Measurements from ENCODE around the gene HMOX1. TPM values are rescaled to one million over a fixed set of nuclear protein-coding genes. Genes with fewer than 3 reads are reported as not detected.
A peak's percentile ranks its signal among the peaks of the same experiment; 100 is the strongest.

Gene HMOX1
- total and polyA plus RNA-seq, 2 of the 13 experiments (the other 11 are each of a cell fraction or from before 2014, with no cell fraction given) = 53.6 to 67.4 TPM

GRCh38 chr22:35380537-35381423 lies at the start of gene HMOX1 (continued):
- TF ChIP-seq TBP (CRISPR knock-in tag; IDR thresholded peaks at IDR 0.05) (0 out of 2 replicates have a peak, but pooled peaks have one; percentile 66), SPEN (CRISPR knock-in tag; IDR thresholded peaks at IDR 0.05; ENCODE audit: low read depth) (no peak; the same call in 1 of the 2 replicates), USF2 (IDR thresholded peaks at IDR 0.05; ENCODE audit: low read depth, low read length) (peak; percentile 95), USF2 (CRISPR knock-in tag; IDR thresholded peaks at IDR 0.05; ENCODE audit: borderline replicate concordance) (peak; percentile 96; the same call in 1 of the 2 replicates), ZBTB37 (CRISPR knock-in tag; IDR thresholded peaks at IDR 0.05) (no peak), ARNT2 (CRISPR knock-in tag; IDR thresholded peaks at IDR 0.05; ENCODE audit: low read depth) (no peak), ZNF609 (CRISPR knock-in tag; IDR thresholded peaks at IDR 0.05; ENCODE audit: borderline replicate concordance) (peak; percentile 74; the same call in 1 of the 2 replicates), ZNF670 (CRISPR knock-in tag; IDR thresholded peaks at IDR 0.05; ENCODE audit: borderline replicate concordance) (0 out of 2 replicates have a peak, but pooled peaks have one; percentile 28), NFKB2 (CRISPR knock-in tag; IDR thresholded peaks at IDR 0.05; ENCODE audit: borderline replicate concordance) (peak; percentile 65; the same call in 1 of the 2 replicates), ZNF121 (CRISPR knock-in tag; IDR thresholded peaks at IDR 0.05) (0 out of 2 replicates have a peak, but pooled peaks have one; percentile 18), CBFB (CRISPR knock-in tag; IDR thresholded peaks at IDR 0.05) (peak; percentile 85), ZNF792 (CRISPR knock-in tag; IDR thresholded peaks at IDR 0.05) (peak; percentile 33; the same call in 1 of the 2 replicates), ZUFSP (CRISPR knock-in tag; IDR thresholded peaks at IDR 0.05; ENCODE audit: borderline replicate concordance) (no peak), BRD4 (CRISPR knock-in tag; IDR thresholded peaks at IDR 0.05) (0 out of 2 replicates have a peak, but pooled peaks have one; percentile 39), ATF6 (CRISPR knock-in tag; conservative IDR thresholded peaks at IDR 0.05) (no peak)
